ENCODE measurements around the gene DLGAP4. TPM values are rescaled to one million over a fixed set of nuclear protein-coding genes. Genes with fewer than 3 reads are reported as not detected.

Gene DLGAP4
- total RNA-seq, 1 experiment from 2014 or later = 19.2 TPM

- no peaks in the 10 kb centered on the region for H3K4me1 ChIP-seq (replicated peaks)
- no peaks in the 10 kb centered on the region for H3K9me3 ChIP-seq (replicated peaks)
- H3K36me3 ChIP-seq = no peaks in the 10 kb centered on the region
- peaks cover 17% of the 10 kb centered on the region for H3K27me3 ChIP-seq (replicated peaks)
- H3K4me3 ChIP-seq = no peak overlapping the region
- no peak for DNase-seq (ENCODE audit: low read depth in 1 of 2, low spot score in 2 of 2)
- H3K27ac ChIP-seq = no peak overlapping the region
Measured at GRCh38 chr20:36355469-36356171, 49.5 kb downstream of the DLGAP4 start.

- Histone ChIP-seq H3K4me1 (replicated peaks) (no peaks in the 10 kb centered on the region), H3K27me3 (replicated peaks) (peaks cover 37% of the 10 kb centered on the region), H3K4me3 (no peak overlapping the region), H3K27ac (no peak overlapping the region), H3K36me3 (no peaks in the 10 kb centered on the region), H3K9me3 (replicated peaks) (no peaks in the 10 kb centered on the region)
- DNase-seq (ENCODE audit: low read depth in 1 of 2, low spot score in 2 of 2) = no peak
Measured at GRCh38 chr20:36359668-36360406, 53.7 kb downstream of the DLGAP4 start.

GRCh38 chr20:36360429-36360828, 54.3 kb downstream of the DLGAP4 start:
- H3K4me3 ChIP-seq = no peak overlapping the region
- no peaks in the 10 kb centered on the region for H3K36me3 ChIP-seq

GRCh38 chr20:36361406-36361805, 55.3 kb downstream of the DLGAP4 start:
- Histone ChIP-seq H3K4me3 (no peak overlapping the region), H3K9me3 (replicated peaks) (no peaks in the 10 kb centered on the region), H3K4me1 (replicated peaks) (no peaks in the 10 kb centered on the region), H3K36me3 (no peaks in the 10 kb centered on the region), H3K27me3 (replicated peaks) (peaks cover 43% of the 10 kb centered on the region), H3K27ac (no peak overlapping the region)
- DNase-seq (ENCODE audit: low read depth in 1 of 2, low spot score in 2 of 2) = no peak

More at GRCh38 chr20:36360429-36360828, 54.3 kb downstream of the DLGAP4 start:
- Histone ChIP-seq H3K27me3 (replicated peaks) (peaks cover 39% of the 10 kb centered on the region), H3K9me3 (replicated peaks) (no peaks in the 10 kb centered on the region), H3K4me1 (replicated peaks) (no peaks in the 10 kb centered on the region), H3K27ac (no peak overlapping the region)
- peak in 1 of 2 experiments; percentile 35 for DNase-seq (ENCODE audit: low read depth in 1 of 2, low spot score in 2 of 2)

- no peak overlapping the region for H3K4me3 ChIP-seq
- H3K9me3 ChIP-seq (replicated peaks) = no peaks in the 10 kb centered on the region
- no peak for DNase-seq (ENCODE audit: low read depth in 1 of 2, low spot score in 2 of 2)
- H3K27me3 ChIP-seq (replicated peaks) = peaks cover 50% of the 10 kb centered on the region
- no peaks in the 10 kb centered on the region for H3K36me3 ChIP-seq
- H3K27ac ChIP-seq = no peak overlapping the region
- no peaks in the 10 kb centered on the region for H3K4me1 ChIP-seq (replicated peaks)
Measured at GRCh38 chr20:36362261-36362660, 56.1 kb downstream of the DLGAP4 start.

- no peak overlapping the region for H3K4me3 ChIP-seq
- no peaks in the 10 kb centered on the region for H3K36me3 ChIP-seq
- no peaks in the 10 kb centered on the region for H3K4me1 ChIP-seq (replicated peaks)
- H3K9me3 ChIP-seq (replicated peaks) = no peaks in the 10 kb centered on the region
- peaks cover 57% of the 10 kb centered on the region for H3K27me3 ChIP-seq (replicated peaks)
- no peak for DNase-seq (ENCODE audit: low read depth in 1 of 2, low spot score in 2 of 2)
- no peak overlapping the region for H3K27ac ChIP-seq
Measured at GRCh38 chr20:36362978-36363713, 57.0 kb downstream of the DLGAP4 start.

- no peaks in the 10 kb centered on the region for H3K9me3 ChIP-seq (replicated peaks)
- no peak for DNase-seq (ENCODE audit: low read depth in 1 of 2, low spot score in 2 of 2)
- H3K27ac ChIP-seq = no peak overlapping the region
- H3K27me3 ChIP-seq (replicated peaks) = peaks cover 54% of the 10 kb centered on the region
- H3K36me3 ChIP-seq = no peaks in the 10 kb centered on the region
- no peaks in the 10 kb centered on the region for H3K4me1 ChIP-seq (replicated peaks)
- H3K4me3 ChIP-seq = no peak overlapping the region
Measured at GRCh38 chr20:36364506-36364905, 58.4 kb downstream of the DLGAP4 start.

- Histone ChIP-seq H3K27ac (no peak overlapping the region), H3K9me3 (replicated peaks) (no peaks in the 10 kb centered on the region), H3K36me3 (no peaks in the 10 kb centered on the region), H3K4me1 (replicated peaks) (no peaks in the 10 kb centered on the region), H3K4me3 (no peak overlapping the region), H3K27me3 (replicated peaks) (peaks cover 55% of the 10 kb centered on the region)
- no peak for DNase-seq (ENCODE audit: low read depth in 1 of 2, low spot score in 2 of 2)
Measured at GRCh38 chr20:36366623-36367369, 60.7 kb downstream of the DLGAP4 start.

- peaks cover 55% of the 10 kb centered on the region for H3K27me3 ChIP-seq (replicated peaks)
Measured at GRCh38 chr20:36367370-36367745, 61.2 kb downstream of the DLGAP4 start.

GRCh38 chr20:36367907-36368799, 62.0 kb downstream of the DLGAP4 start:
- H3K27me3 ChIP-seq (replicated peaks) = peaks cover 54% of the 10 kb centered on the region
- no peak overlapping the region for H3K4me3 ChIP-seq
- no peaks in the 10 kb centered on the region for H3K4me1 ChIP-seq (replicated peaks)
- H3K27ac ChIP-seq = no peak overlapping the region
- DNase-seq (ENCODE audit: low read depth in 1 of 2, low spot score in 2 of 2) = no peak
- no peaks in the 10 kb centered on the region for H3K9me3 ChIP-seq (replicated peaks)
- H3K36me3 ChIP-seq = no peaks in the 10 kb centered on the region

More at GRCh38 chr20:36367370-36367745, 61.2 kb downstream of the DLGAP4 start:
- Histone ChIP-seq H3K4me1 (replicated peaks) (no peaks in the 10 kb centered on the region), H3K27ac (no peak overlapping the region), H3K9me3 (replicated peaks) (no peaks in the 10 kb centered on the region), H3K4me3 (no peak overlapping the region), H3K36me3 (no peaks in the 10 kb centered on the region)
- no peak for DNase-seq (ENCODE audit: low read depth in 1 of 2, low spot score in 2 of 2)

- Histone ChIP-seq H3K9me3 (replicated peaks) (no peaks in the 10 kb centered on the region), H3K27me3 (replicated peaks) (peaks cover 53% of the 10 kb centered on the region), H3K27ac (no peak overlapping the region), H3K4me1 (replicated peaks) (no peaks in the 10 kb centered on the region), H3K4me3 (no peak overlapping the region), H3K36me3 (no peaks in the 10 kb centered on the region)
- DNase-seq (ENCODE audit: low read depth in 1 of 2, low spot score in 2 of 2) = no peak
Measured at GRCh38 chr20:36368869-36369268, 62.7 kb downstream of the DLGAP4 start.

- H3K27me3 ChIP-seq (replicated peaks) = peaks cover 44% of the 10 kb centered on the region
- no peaks in the 10 kb centered on the region for H3K4me1 ChIP-seq (replicated peaks)
- H3K9me3 ChIP-seq (replicated peaks) = no peaks in the 10 kb centered on the region
- no peak overlapping the region for H3K4me3 ChIP-seq
- no peak overlapping the region for H3K27ac ChIP-seq
- DNase-seq (ENCODE audit: low read depth in 1 of 2, low spot score in 2 of 2) = no peak
- H3K36me3 ChIP-seq = no peaks in the 10 kb centered on the region
Measured at GRCh38 chr20:36369739-36370138, 63.6 kb downstream of the DLGAP4 start.
